OCI-LY7 (cell line): ENCODE data around the gene GRWD1. TPM values are rescaled to one million over a fixed set of nuclear protein-coding genes. Genes with fewer than 3 reads are reported as not detected.

ENCODE experiments used
- BruUV-seq: library from RNA; stranded (reverse); fragments of 400-500 nt; replicated peaks from 2 replicates; lab custom pipeline; 2021; lab: Mats Ljungman, UMichigan
- CTCF ChIA-PET: fragments of 300-600 bp; sonication (Branson Sonifier 250); formaldehyde crosslinking; loops from one replicate; lab custom pipeline; 2022; ENCODE audit warnings: antibody characterized with exemption; ENCODE audit not compliant: unreplicated experiment; lab: Charles Lee
- POLR2A ChIA-PET: fragments of 300-600 bp; sonication (Branson Sonifier 250); formaldehyde crosslinking; loops from one replicate; lab custom pipeline; 2022; ENCODE audit warnings: antibody characterized with exemption; lab: Charles Lee
- DNase-seq: peaks from one replicate; pipeline ENCODE4 v3.0.0-alpha.2; 2015; ENCODE audit warnings: low spot score
- H2AFZ ChIP-seq: fragments of 200-600 bp; sonication (generic), shearing (Covaris generic); 2 replicates; pipeline ENCODE4 v1.6.1; 2014; ENCODE audit warnings: mild to moderate bottlenecking, antibody characterized with exemption, low read length, moderate library complexity
- H3K27ac ChIP-seq: fragments of 200-600 bp; sonication (generic); 2 replicates; pipeline ENCODE4 v1.5.1; 2014; ENCODE audit warnings: mixed run types, low read depth, mild to moderate bottlenecking, moderate library complexity, low read length, inconsistent platforms; ENCODE audit not compliant: poor library complexity, severe bottlenecking
- H3K36me3 ChIP-seq: fragments of 200-600 bp; sonication (generic); 2 replicates; pipeline ENCODE4 v1.6.1; 2014; ENCODE audit warnings: mild to moderate bottlenecking, antibody characterized with exemption, low read length, moderate library complexity, mixed read lengths; ENCODE audit not compliant: insufficient read depth
- H3K4me1 ChIP-seq: fragments of 200-600 bp; sonication (generic); 2 replicates; pipeline ENCODE4 v1.5.1; 2014; ENCODE audit warnings: mild to moderate bottlenecking, low read length; ENCODE audit not compliant: insufficient read depth, poor library complexity, severe bottlenecking
- H3K4me2 ChIP-seq: fragments of 200-600 bp; sonication (generic); 2 replicates; pipeline ENCODE4 v1.6.1; 2014; ENCODE audit warnings: mild to moderate bottlenecking, low read length
- H3K4me3 ChIP-seq: fragments of 200-600 bp; sonication (generic); 2 replicates; pipeline ENCODE4 v1.5.1; 2014; ENCODE audit warnings: mild to moderate bottlenecking, low read depth, low read length; ENCODE audit not compliant: poor library complexity, severe bottlenecking
- H3K79me2 ChIP-seq: fragments of 200-600 bp; sonication (generic); 2 replicates; pipeline ENCODE4 v1.6.1; 2016; ENCODE audit warnings: low read depth, mild to moderate bottlenecking, low read length, moderate library complexity, mixed read lengths; ENCODE audit not compliant: insufficient read depth
- H3K9me2 ChIP-seq: fragments of 200-600 bp; sonication (generic); 2 replicates; pipeline ENCODE4 v1.6.1; 2016; ENCODE audit warnings: mild to moderate bottlenecking, low read length, mixed read lengths; ENCODE audit not compliant: insufficient read depth
- H3K9me3 ChIP-seq: fragments of 200-600 bp; sonication (generic); 2 replicates; pipeline ENCODE4 v1.6.1; 2014; ENCODE audit warnings: mild to moderate bottlenecking, mixed run types, low read length, mixed read lengths
- H4K20me1 ChIP-seq: fragments of 200-600 bp; sonication (generic); 2 replicates; pipeline ENCODE4 v1.6.1; 2014; ENCODE audit warnings: mild to moderate bottlenecking, antibody characterized with exemption, low read length, moderate library complexity, mixed read lengths; ENCODE audit not compliant: insufficient read depth
- EZH2phosphoT487 ChIP-seq: fragments of 200-600 bp; sonication (generic); IDR thresholded peaks from 2 replicates; pipeline ENCODE4 v1.6.1; 2018; ENCODE audit warnings: low read depth, borderline replicate concordance, mild to moderate bottlenecking, mixed run types, antibody characterized with exemption, low read length, moderate library complexity, mixed read lengths
- intact Hi-C: fragments of 100-400 bp; cut with micrococcal nuclease; formaldehyde crosslinking; loops from one replicate; pipeline ENCODE4 v1.10.0; 2022; ENCODE audit not compliant: unreplicated experiment
- total RNA-seq, 2 experiments: library from RNA; depleted of rRNA in 1 of 2; stranded (reverse); fragments of >200 nt in 1 of 2; shearing (Covaris generic) in 1 of 2; gene quantifications; 2 replicates each; pipeline ENCODE4 v1.2.3, GENCODE V29; 2014 to 2022
- TF ChIP-seq, protein P1 (sequence below): fragments of 200-600 bp; sonication (generic); conservative IDR thresholded peaks from 2 replicates; pipeline ENCODE4 v1.5.1; 2014; ENCODE audit warnings: mild to moderate bottlenecking, antibody characterized with exemption, low read length, moderate library complexity, mixed read lengths

The GRWD1 gene
- total RNA-seq, 2 experiments from 2014 or later: 32.1 to 35.8 TPM

DNA sequence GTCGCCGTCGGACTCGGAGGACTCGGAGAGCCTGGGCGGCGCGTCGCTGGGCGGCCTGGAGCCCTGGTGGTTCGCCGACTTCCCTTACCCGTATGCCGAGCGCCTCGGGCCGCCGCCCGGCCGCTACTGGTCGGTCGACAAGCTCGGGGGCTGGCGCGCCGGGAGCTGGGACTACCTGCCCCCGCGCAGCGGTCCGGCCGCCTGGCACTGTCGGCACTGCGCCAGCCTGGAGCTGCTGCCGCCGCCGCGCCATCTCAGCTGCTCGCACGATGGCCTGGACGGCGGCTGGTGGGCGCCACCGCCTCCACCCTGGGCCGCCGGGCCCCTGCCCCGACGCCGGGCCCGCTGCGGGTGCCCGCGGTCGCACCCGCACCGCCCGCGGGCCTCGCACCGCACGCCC, 2.5 kb upstream of the GRWD1 start:
- intact Hi-C loops: no loop called here
- ChIA-PET CTCF (no interaction called here), POLR2A (no interaction called here)
- no peaks in the 10 kb centered on the region for H3K9me3 ChIP-seq
- H3K4me2 ChIP-seq: no peak overlapping the region
- no peak overlapping the region for H2AFZ ChIP-seq
- H3K4me3 ChIP-seq: no peak overlapping the region
- TF ChIP-seq, protein P1, sequence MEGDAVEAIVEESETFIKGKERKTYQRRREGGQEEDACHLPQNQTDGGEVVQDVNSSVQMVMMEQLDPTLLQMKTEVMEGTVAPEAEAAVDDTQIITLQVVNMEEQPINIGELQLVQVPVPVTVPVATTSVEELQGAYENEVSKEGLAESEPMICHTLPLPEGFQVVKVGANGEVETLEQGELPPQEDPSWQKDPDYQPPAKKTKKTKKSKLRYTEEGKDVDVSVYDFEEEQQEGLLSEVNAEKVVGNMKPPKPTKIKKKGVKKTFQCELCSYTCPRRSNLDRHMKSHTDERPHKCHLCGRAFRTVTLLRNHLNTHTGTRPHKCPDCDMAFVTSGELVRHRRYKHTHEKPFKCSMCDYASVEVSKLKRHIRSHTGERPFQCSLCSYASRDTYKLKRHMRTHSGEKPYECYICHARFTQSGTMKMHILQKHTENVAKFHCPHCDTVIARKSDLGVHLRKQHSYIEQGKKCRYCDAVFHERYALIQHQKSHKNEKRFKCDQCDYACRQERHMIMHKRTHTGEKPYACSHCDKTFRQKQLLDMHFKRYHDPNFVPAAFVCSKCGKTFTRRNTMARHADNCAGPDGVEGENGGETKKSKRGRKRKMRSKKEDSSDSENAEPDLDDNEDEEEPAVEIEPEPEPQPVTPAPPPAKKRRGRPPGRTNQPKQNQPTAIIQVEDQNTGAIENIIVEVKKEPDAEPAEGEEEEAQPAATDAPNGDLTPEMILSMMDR: no peak
- no peak for TF ChIP-seq EZH2phosphoT487
- no TSS peak for BruUV-seq
- peaks cover 12% of the 10 kb centered on the region for H3K36me3 ChIP-seq
- no peaks in the 10 kb centered on the region for H3K9me2 ChIP-seq
- DNase-seq: no peak
- H3K4me1 ChIP-seq: peaks cover 26% of the 10 kb centered on the region
- H3K79me2 ChIP-seq: peaks cover 22% of the 10 kb centered on the region
- H3K27ac ChIP-seq: no peak overlapping the region
- no peaks in the 10 kb centered on the region for H4K20me1 ChIP-seq

DNA sequence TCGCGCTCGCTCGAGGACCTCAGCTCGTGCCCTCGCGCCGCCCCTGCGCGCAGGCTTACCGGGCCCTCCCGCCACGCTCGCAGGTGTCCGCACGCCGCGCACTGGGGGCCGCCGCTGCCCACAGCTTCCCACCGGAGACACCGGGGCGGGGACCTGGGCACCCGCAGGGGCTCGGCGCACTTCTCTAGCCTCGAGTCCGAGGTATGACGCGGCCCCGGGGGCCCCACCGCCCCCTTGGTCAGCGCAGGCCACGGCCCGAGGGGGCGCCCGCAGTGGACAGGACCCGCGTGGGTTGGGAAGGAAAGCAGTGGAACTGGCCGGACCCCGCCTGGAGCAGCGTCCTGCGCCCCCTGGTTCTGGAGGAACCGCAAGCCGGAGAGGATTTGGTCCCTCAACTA, 2.1 kb upstream of the GRWD1 start:
- H3K36me3 ChIP-seq: peaks cover 17% of the 10 kb centered on the region
- no peaks in the 10 kb centered on the region for H3K9me2 ChIP-seq
- H3K4me3 ChIP-seq: no peak overlapping the region
- peaks cover 27% of the 10 kb centered on the region for H3K79me2 ChIP-seq
- H3K27ac ChIP-seq: no peak overlapping the region
- no peak overlapping the region for H2AFZ ChIP-seq
- peaks cover 26% of the 10 kb centered on the region for H3K4me1 ChIP-seq
- no peaks in the 10 kb centered on the region for H4K20me1 ChIP-seq
- intact Hi-C loops: loop anchor here (2.0 kb wide), 1 partner anchor 59 kb away; no protein-coding TSS in a partner anchor
- no peaks in the 10 kb centered on the region for H3K9me3 ChIP-seq
- no peak overlapping the region for H3K4me2 ChIP-seq
- CTCF ChIA-PET: no interaction called here
- DNase-seq: no peak
- TF ChIP-seq EZH2phosphoT487: no peak
- TF ChIP-seq, protein P1: no peak
- POLR2A ChIA-PET: no interaction called here
- no TSS peak for BruUV-seq

DNA sequence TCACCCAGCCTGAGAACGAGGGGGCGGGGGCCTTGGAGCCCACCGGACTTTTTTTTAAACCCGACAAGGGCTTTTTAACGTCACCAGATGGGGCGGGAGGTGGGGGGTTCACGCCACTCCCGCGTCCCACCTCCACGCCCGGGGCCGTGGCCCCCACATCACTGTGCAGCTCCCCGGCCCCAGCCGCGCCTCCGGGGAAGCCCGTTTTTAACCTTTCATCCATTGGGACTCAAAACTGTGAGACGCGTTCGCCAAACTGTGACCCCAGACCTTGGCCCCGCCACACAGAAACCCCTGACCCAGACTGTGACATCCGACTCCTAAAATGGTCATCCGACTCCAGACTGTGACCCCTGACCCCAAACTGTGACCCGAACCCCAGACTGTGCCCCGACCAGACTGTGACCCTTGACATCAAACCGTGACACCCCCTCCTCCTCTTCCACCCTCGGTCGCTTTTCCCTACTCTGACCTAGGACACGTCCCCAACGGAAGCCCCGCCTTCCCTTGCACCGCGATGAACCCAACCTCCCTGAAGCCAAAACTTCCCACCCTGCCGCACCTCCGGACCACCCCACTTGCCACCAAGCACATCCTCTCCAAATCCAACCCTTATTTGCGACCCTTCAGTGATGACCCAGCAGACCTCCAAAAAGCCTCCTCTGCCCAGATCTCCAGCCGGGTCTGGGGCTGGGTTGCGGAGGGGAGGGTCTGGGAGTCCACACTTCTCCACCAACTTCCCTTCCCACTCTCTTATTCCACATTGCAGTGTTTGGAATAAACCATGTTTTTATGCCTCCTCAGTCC, 1.5 kb upstream of the GRWD1 start:
- H3K4me2 ChIP-seq: peak overlapping the region; percentile 82
- peaks cover 29% of the 10 kb centered on the region for H3K79me2 ChIP-seq
- H3K27ac ChIP-seq: peak overlapping the region; percentile 70
- BruUV-seq: no TSS peak
- no peaks in the 10 kb centered on the region for H3K9me2 ChIP-seq
- ChIA-PET CTCF (no interaction called here), POLR2A (interaction anchor here (0.5 to 1.0 kb wide), 2 partner anchors 11 to 107 kb away, joined by 3 to 4 read pairs; no protein-coding TSS in a partner anchor)
- peak overlapping the region; percentile 86 for H2AFZ ChIP-seq
- H3K4me1 ChIP-seq: peaks cover 26% of the 10 kb centered on the region
- H3K4me3 ChIP-seq: peak overlapping the region; percentile 97
- no peak for TF ChIP-seq EZH2phosphoT487
- TF ChIP-seq, protein P1: no peak
- H4K20me1 ChIP-seq: no peaks in the 10 kb centered on the region
- H3K9me3 ChIP-seq: no peaks in the 10 kb centered on the region
- no peak for DNase-seq
- intact Hi-C loops: loop anchor here (2.0 kb wide), 1 partner anchor 58 kb away; no protein-coding TSS in a partner anchor
- H3K36me3 ChIP-seq: peaks cover 23% of the 10 kb centered on the region
